ENCODE measurements around the gene KIAA1614.

KIAA1614 gene

DNA sequence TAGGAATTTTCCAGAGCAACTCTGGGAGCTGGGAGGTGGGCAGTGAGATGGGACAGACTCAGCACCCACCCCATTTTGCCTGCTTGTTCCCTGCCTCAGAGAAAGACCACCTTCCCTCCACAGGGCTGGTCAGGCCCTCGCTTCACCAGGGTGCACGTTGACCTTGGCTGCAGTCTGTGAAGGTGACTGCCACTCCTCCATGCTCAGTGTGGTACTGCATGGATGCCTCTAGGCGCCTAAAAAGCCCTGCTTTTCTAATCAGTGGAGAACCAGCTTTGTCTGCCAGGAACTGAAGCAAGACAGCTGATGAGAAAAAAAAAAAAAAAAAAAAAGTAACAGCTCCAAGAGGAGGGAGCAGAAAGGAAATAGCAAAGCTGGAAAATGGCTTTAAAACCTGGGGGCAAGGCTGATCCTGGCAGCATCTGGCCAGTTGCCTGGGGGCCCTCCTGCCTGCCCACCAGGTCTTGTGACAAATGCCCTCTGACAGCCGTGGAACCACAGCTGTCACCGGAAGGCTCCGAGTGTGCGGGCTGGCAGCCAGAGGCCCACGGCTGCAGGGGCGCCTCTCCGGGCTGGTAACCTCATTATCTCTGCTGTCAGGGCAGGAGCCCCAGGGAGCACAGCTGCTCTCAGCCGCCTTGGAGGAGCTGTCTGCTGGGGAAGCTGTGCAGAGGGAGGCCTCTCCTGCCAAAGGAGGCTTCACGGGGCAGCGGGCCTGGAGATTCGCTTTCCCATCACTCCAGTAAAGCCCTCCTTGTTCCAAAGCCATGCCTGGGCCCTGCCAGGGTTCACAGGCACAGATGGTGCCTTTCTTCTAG lies 13.7 kb downstream of the KIAA1614 start:
- no peak overlapping the region for H3K4me2 ChIP-seq (ENCODE audit: insufficient read depth, low read length, poor library complexity, severe bottlenecking)
- DNase-seq (ENCODE audit: low spot score), result no peak
- peak overlapping the region; percentile 44 for H3K27ac ChIP-seq (replicated peaks; ENCODE audit: low read length)
- H3K4me1 ChIP-seq (ENCODE audit: control insufficient read depth in 2 of 2, insufficient read depth in 1 of 2, low read depth in 1 of 2, low read length in 2 of 2), result peaks cover 50 to 61% of the 10 kb centered on the region in 2 donors
- no peak overlapping the region for H4K8ac ChIP-seq (ENCODE audit: low read depth, low read length)
- H3K27me3 ChIP-seq (ENCODE audit: control insufficient read depth in 3 of 3, insufficient read depth in 3 of 3, low read depth in 1 of 3, low read length in 3 of 3), result no peaks in the 10 kb centered on the region
- no peaks in the 10 kb centered on the region for H3K9me3 ChIP-seq (replicated peaks in 1 of 2; ENCODE audit: control insufficient read depth in 2 of 2, insufficient read depth in 1 of 2, low read depth in 1 of 2, low read length in 2 of 2)
- H2BK12ac ChIP-seq (ENCODE audit: low read length), result no peak overlapping the region
- WGBS, 2 donors (ENCODE audit: extremely low coverage in 2 of 2, insufficient read length in 2 of 2, insufficient replicate concordance in 1 of 2), result no CpG with 5 or more reads among the region's 14 CpGs
- no peak overlapping the region for H2BK15ac ChIP-seq (ENCODE audit: low read length)
- H3K79me1 ChIP-seq (ENCODE audit: low read depth, low read length), result no peaks in the 10 kb centered on the region
- no peak overlapping the region for H2BK120ac ChIP-seq (ENCODE audit: low read depth, low read length)
- H3K4ac ChIP-seq (ENCODE audit: low read length), result no peak overlapping the region
- H3K9ac ChIP-seq (ENCODE audit: low read depth, low read length, poor library complexity), result no peak overlapping the region
- peak overlapping the region; percentile 92 for H3K18ac ChIP-seq (ENCODE audit: low read length)
- no peak overlapping the region for H4K91ac ChIP-seq (ENCODE audit: low read depth, low read length, poor library complexity)
- peak overlapping the region; percentile 84 for H2BK5ac ChIP-seq (ENCODE audit: low read length)
- peak overlapping the region; percentile 66 for H2AFZ ChIP-seq (ENCODE audit: low read length)
- no peak overlapping the region for H3K14ac ChIP-seq (ENCODE audit: low read length)
- peaks cover 0 to 4% of the 10 kb centered on the region in 2 donors for H3K36me3 ChIP-seq (replicated peaks in 1 of 2; ENCODE audit: control insufficient read depth in 2 of 2, insufficient read depth in 2 of 2, low read length in 2 of 2)
- peak overlapping the region; percentile 93 for H2AK5ac ChIP-seq (ENCODE audit: low read depth, low read length)
- H3K4me3 ChIP-seq (ENCODE audit: low read length in 2 of 2), result peak overlapping the region in 1 of 2 donors; percentile 15
- no peak overlapping the region for H3K23ac ChIP-seq (ENCODE audit: low read depth, low read length, poor library complexity)

DNA sequence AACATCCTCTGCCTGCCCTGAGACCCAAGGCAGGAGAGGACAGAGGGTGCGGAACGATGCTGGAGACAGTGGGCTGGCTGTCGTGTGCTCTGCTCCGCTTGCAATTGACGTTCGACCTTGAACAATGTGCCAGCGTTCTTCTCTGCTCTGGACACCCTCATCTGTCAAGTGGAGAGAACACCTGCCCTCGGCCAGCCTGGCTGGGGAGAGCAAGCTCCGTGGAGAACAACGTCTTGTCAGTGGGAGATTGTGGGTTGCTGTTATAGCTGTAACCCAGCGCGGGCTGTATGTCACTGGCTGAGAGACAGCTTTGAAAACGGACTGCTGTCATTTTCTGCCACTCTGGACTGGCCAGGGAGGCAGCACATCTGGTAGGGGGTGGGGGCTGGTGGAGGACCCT lies 14.7 kb downstream of the KIAA1614 start:
- peak overlapping the region; percentile 33 for H2BK5ac ChIP-seq (ENCODE audit: low read length)
- no peak overlapping the region for H3K4me3 ChIP-seq (ENCODE audit: low read length in 2 of 2)

DNA sequence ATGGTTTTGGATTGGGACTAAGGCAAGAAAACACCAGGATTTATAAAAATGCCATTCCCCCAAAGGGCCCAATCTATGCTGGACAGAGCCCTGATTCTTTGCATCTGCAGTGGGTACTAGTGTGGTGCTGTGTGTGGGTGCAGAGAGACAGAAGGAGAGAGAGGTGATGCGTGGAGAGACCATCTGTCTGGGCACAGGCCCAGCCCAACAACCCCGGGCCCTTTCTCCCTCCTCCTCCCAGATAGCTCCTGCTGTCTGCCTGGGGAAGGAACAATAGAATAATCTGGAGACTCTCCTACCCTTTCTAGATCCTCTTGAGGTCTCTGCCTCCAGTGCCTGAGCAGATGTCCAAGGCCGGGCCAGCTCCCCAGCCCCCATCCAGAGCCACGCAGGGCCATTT lies 15.1 kb downstream of the KIAA1614 start:
- Histone ChIP-seq H3K14ac (ENCODE audit: low read length) (no peak overlapping the region), H3K18ac (ENCODE audit: low read length) (no peak overlapping the region), H3K27ac (replicated peaks; ENCODE audit: low read length) (no peak overlapping the region), H2BK120ac (ENCODE audit: low read depth, low read length) (peak overlapping the region; percentile 82), H3K4me1 (ENCODE audit: control insufficient read depth in 2 of 2, insufficient read depth in 1 of 2, low read depth in 1 of 2, low read length in 2 of 2) (peaks cover 48 to 49% of the 10 kb centered on the region in 2 donors), H3K9me3 (replicated peaks in 1 of 2; ENCODE audit: control insufficient read depth in 2 of 2, insufficient read depth in 1 of 2, low read depth in 1 of 2, low read length in 2 of 2) (no peaks in the 10 kb centered on the region), H2AK5ac (ENCODE audit: low read depth, low read length) (no peak overlapping the region), H2BK5ac (ENCODE audit: low read length) (no peak overlapping the region), H2AFZ (ENCODE audit: low read length) (no peak overlapping the region), H3K36me3 (replicated peaks in 1 of 2; ENCODE audit: control insufficient read depth in 2 of 2, insufficient read depth in 2 of 2, low read length in 2 of 2) (peaks cover 0 to 4% of the 10 kb centered on the region in 2 donors), H3K4me3 (ENCODE audit: low read length in 2 of 2) (no peak overlapping the region), H3K23ac (ENCODE audit: low read depth, low read length, poor library complexity) (no peak overlapping the region), H2BK15ac (ENCODE audit: low read length) (no peak overlapping the region), H3K4ac (ENCODE audit: low read length) (no peak overlapping the region), H3K27me3 (ENCODE audit: control insufficient read depth in 3 of 3, insufficient read depth in 3 of 3, low read depth in 1 of 3, low read length in 3 of 3) (no peaks in the 10 kb centered on the region), H3K4me2 (ENCODE audit: insufficient read depth, low read length, poor library complexity, severe bottlenecking) (no peak overlapping the region), H4K91ac (ENCODE audit: low read depth, low read length, poor library complexity) (no peak overlapping the region), H4K8ac (ENCODE audit: low read depth, low read length) (no peak overlapping the region), H3K9ac (ENCODE audit: low read depth, low read length, poor library complexity) (no peak overlapping the region), H3K79me1 (ENCODE audit: low read depth, low read length) (no peaks in the 10 kb centered on the region), H2BK12ac (ENCODE audit: low read length) (no peak overlapping the region)
- DNase-seq (ENCODE audit: low spot score), result no peak
- no CpG with 5 or more reads among the region's 4 CpGs for WGBS, 2 donors (ENCODE audit: extremely low coverage in 2 of 2, insufficient read length in 2 of 2, insufficient replicate concordance in 1 of 2)

More for the DNA sequence above, 14.7 kb downstream of the KIAA1614 start:
- H2AK5ac ChIP-seq (ENCODE audit: low read depth, low read length), result peak overlapping the region; percentile 91
- peak overlapping the region; percentile 32 for H3K14ac ChIP-seq (ENCODE audit: low read length)
- peak overlapping the region; percentile 83 for H3K18ac ChIP-seq (ENCODE audit: low read length)
- peak overlapping the region; percentile 63 for H3K23ac ChIP-seq (ENCODE audit: low read depth, low read length, poor library complexity)
- no peaks in the 10 kb centered on the region for H3K9me3 ChIP-seq (replicated peaks in 1 of 2; ENCODE audit: control insufficient read depth in 2 of 2, insufficient read depth in 1 of 2, low read depth in 1 of 2, low read length in 2 of 2)
- H4K91ac ChIP-seq (ENCODE audit: low read depth, low read length, poor library complexity), result no peak overlapping the region
- no peaks in the 10 kb centered on the region for H3K79me1 ChIP-seq (ENCODE audit: low read depth, low read length)
- H3K4me1 ChIP-seq (ENCODE audit: control insufficient read depth in 2 of 2, insufficient read depth in 1 of 2, low read depth in 1 of 2, low read length in 2 of 2), result peaks cover 50 to 53% of the 10 kb centered on the region in 2 donors
- whole genome bisulfite sequencing, 2 donors (ENCODE audit: extremely low coverage in 2 of 2, insufficient read length in 2 of 2, insufficient replicate concordance in 1 of 2), result no CpG with 5 or more reads among the region's 13 CpGs
- peaks cover 0 to 4% of the 10 kb centered on the region in 2 donors for H3K36me3 ChIP-seq (replicated peaks in 1 of 2; ENCODE audit: control insufficient read depth in 2 of 2, insufficient read depth in 2 of 2, low read length in 2 of 2)
- no peak overlapping the region for H3K4me2 ChIP-seq (ENCODE audit: insufficient read depth, low read length, poor library complexity, severe bottlenecking)
- H3K27ac ChIP-seq (replicated peaks; ENCODE audit: low read length), result no peak overlapping the region
- H2BK15ac ChIP-seq (ENCODE audit: low read length), result peak overlapping the region; percentile 39
- H3K9ac ChIP-seq (ENCODE audit: low read depth, low read length, poor library complexity), result no peak overlapping the region
- H2AFZ ChIP-seq (ENCODE audit: low read length), result no peak overlapping the region
- peak overlapping the region; percentile 36 for H2BK12ac ChIP-seq (ENCODE audit: low read length)
- DNase-seq (ENCODE audit: low spot score), result no peak
- peak overlapping the region; percentile 30 for H4K8ac ChIP-seq (ENCODE audit: low read depth, low read length)
- H3K4ac ChIP-seq (ENCODE audit: low read length), result no peak overlapping the region
- H3K27me3 ChIP-seq (ENCODE audit: control insufficient read depth in 3 of 3, insufficient read depth in 3 of 3, low read depth in 1 of 3, low read length in 3 of 3), result no peaks in the 10 kb centered on the region
- peak overlapping the region; percentile 82 for H2BK120ac ChIP-seq (ENCODE audit: low read depth, low read length)

DNA sequence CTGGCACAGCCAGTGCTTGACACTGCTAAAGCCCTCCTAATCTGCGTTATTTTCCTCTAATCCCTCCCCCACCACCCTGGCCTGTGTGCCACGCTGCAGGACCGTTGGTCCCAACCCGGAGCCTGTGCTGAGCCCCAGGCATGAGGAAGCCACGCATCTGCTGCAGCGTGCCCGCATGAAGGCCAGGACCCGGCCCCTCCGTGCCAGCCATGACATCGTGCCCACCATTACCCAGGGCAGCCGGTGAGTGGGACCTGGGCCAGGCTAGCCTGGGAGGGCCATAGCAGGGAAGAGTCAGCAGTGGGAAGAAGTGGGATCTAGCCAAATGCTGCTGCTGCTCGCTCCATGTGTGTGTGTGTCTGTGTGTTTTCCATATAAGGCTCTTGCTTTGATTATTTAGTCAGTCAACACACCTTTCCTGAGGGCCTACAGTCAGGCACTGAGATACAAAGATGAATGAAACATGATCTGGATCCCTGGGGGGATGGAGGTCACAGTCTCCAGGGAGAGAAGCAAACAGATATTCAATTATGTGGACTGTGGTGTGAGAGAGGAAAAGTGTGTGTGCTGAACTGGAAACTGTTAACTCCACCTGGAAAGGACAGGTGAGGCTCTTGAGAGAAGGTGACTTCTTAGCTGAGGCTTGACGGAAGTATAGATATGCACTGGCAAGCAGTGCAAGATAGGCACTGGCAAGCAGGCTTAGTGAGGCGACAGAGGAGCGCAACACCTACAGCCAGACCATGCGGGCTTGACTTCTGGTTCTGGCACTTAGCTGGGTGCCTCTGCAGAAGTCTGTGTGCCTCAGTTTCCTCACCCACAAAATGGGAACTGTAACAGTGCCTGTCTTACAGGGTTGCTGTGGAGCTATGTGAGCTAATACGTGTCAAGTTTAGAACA lies 15.9 kb downstream of the KIAA1614 start:
- Histone ChIP-seq H2BK5ac (ENCODE audit: low read length) (no peak overlapping the region), H3K9me3 (replicated peaks in 1 of 2; ENCODE audit: control insufficient read depth in 2 of 2, insufficient read depth in 1 of 2, low read depth in 1 of 2, low read length in 2 of 2) (no peaks in the 10 kb centered on the region), H2AFZ (ENCODE audit: low read length) (no peak overlapping the region), H3K14ac (ENCODE audit: low read length) (peak overlapping the region; percentile 85), H4K8ac (ENCODE audit: low read depth, low read length) (no peak overlapping the region), H4K91ac (ENCODE audit: low read depth, low read length, poor library complexity) (no peak overlapping the region), H3K4ac (ENCODE audit: low read length) (no peak overlapping the region), H3K79me1 (ENCODE audit: low read depth, low read length) (no peaks in the 10 kb centered on the region), H3K18ac (ENCODE audit: low read length) (peak overlapping the region; percentile 90), H2BK120ac (ENCODE audit: low read depth, low read length) (no peak overlapping the region), H3K4me1 (ENCODE audit: control insufficient read depth in 2 of 2, insufficient read depth in 1 of 2, low read depth in 1 of 2, low read length in 2 of 2) (peaks cover 45 to 48% of the 10 kb centered on the region in 2 donors), H3K4me3 (ENCODE audit: low read length in 2 of 2) (no peak overlapping the region), H3K36me3 (replicated peaks in 1 of 2; ENCODE audit: control insufficient read depth in 2 of 2, insufficient read depth in 2 of 2, low read length in 2 of 2) (peaks cover 0 to 4% of the 10 kb centered on the region in 2 donors), H2AK5ac (ENCODE audit: low read depth, low read length) (peak overlapping the region; percentile 88), H2BK12ac (ENCODE audit: low read length) (peak overlapping the region; percentile 59), H2BK15ac (ENCODE audit: low read length) (peak overlapping the region; percentile 11), H3K27me3 (ENCODE audit: control insufficient read depth in 3 of 3, insufficient read depth in 3 of 3, low read depth in 1 of 3, low read length in 3 of 3) (no peaks in the 10 kb centered on the region), H3K23ac (ENCODE audit: low read depth, low read length, poor library complexity) (no peak overlapping the region), H3K4me2 (ENCODE audit: insufficient read depth, low read length, poor library complexity, severe bottlenecking) (no peak overlapping the region), H3K27ac (replicated peaks; ENCODE audit: low read length) (no peak overlapping the region), H3K9ac (ENCODE audit: low read depth, low read length, poor library complexity) (no peak overlapping the region)
- no CpG with 5 or more reads among the region's 17 CpGs for WGBS, 2 donors (ENCODE audit: extremely low coverage in 2 of 2, insufficient read length in 2 of 2, insufficient replicate concordance in 1 of 2)
- DNase-seq (ENCODE audit: low spot score), result no peak

Measured in neuronal stem cell (in vitro differentiated cells).